HepG2 (cell line): Measurements from ENCODE around the gene C1QTNF5. TPM values are rescaled to one million over a fixed set of nuclear protein-coding genes. Genes with fewer than 3 reads are reported as not detected.

ENCODE experiments used
- ATAC-seq: fragments of 200-7000 bp; cut with Tn5 transposase; 3 replicates; pipeline ENCODE4 v1.9.1; 2020; ENCODE audit warnings: mild to moderate bottlenecking, moderate library complexity
- BruUV-seq: library from RNA; stranded (reverse); fragments of 400-500 nt; replicated peaks from 2 replicates; lab custom pipeline; 2021; lab: Mats Ljungman, UMichigan
- CTCF ChIA-PET: fragments of 300-600 bp; formaldehyde crosslinking; extraction: SDS; loops from one replicate; lab custom pipeline; 2021; ENCODE audit warnings: low total read pairs, inconsistent platforms, low intra/inter-chr PET ratio; lab: Yijun Ruan, JAX
- POLR2A ChIA-PET: fragments of 350-600 bp; sonication (Branson Sonifier 250); formaldehyde crosslinking; loops from one replicate; lab custom pipeline; 2020; ENCODE audit warnings: antibody characterized with exemption, inconsistent platforms; lab: Yijun Ruan, JAX
- DNase-seq: peaks from one replicate; pipeline ENCODE4 v3.0.0-alpha.2; 2015; ENCODE audit warnings: low spot score
- FAIRE-seq: peaks from 3 replicates; lab custom pipeline; 2011; peaks lifted over from hg19 to GRCh38; lab: Jason Lieb, UNC
- H2AFZ ChIP-seq: one replicate; pipeline ENCODE4 v1.6.1; 2011; ENCODE audit warnings: low read length, inconsistent platforms
- H3K27ac ChIP-seq: fragments of 300-600 bp; 3 replicates; pipeline ENCODE4 v1.8.0; 2011; ENCODE audit warnings: mixed run types, mild to moderate bottlenecking, mixed read lengths, low read length, inconsistent platforms; ENCODE audit not compliant: insufficient read depth; ENCODE audit errors: extremely low read length
- H3K27me3 ChIP-seq, 2 experiments: fragments of 200-600 bp in 1 of 2; 2 replicates in 1 of 2; 3 replicates in 1 of 2; pipeline versions ENCODE4 v1.6.0 to v1.8.0; 2011; ENCODE audit warnings: low read length in 2 of 2, mild to moderate bottlenecking in 2 of 2, moderate library complexity in 2 of 2, inconsistent platforms in 1 of 2; ENCODE audit not compliant: insufficient read depth in 2 of 2, control insufficient read depth in 1 of 2
- H3K36me3 ChIP-seq, 2 experiments: fragments of 200-600 bp in 1 of 2; replicated peaks in 1 of 2; 2 replicates in 1 of 2; 3 replicates in 1 of 2; pipeline versions ENCODE4 v1.5.1 to v1.8.0; 2011; ENCODE audit warnings: low read length in 2 of 2, inconsistent platforms in 1 of 2; ENCODE audit not compliant: insufficient read depth in 2 of 2, control insufficient read depth in 1 of 2
- H3K4me1 ChIP-seq: 2 replicates; pipeline ENCODE4 v1.5.1; 2012; ENCODE audit warnings: low read length, inconsistent platforms; ENCODE audit not compliant: insufficient read depth
- H3K4me2 ChIP-seq: 2 replicates; pipeline ENCODE4 v1.6.0; 2011; ENCODE audit warnings: low read depth, low read length, inconsistent platforms
- H3K4me3 ChIP-seq, 3 experiments: fragments of 200-600 bp in 1 of 3; sonication (generic), shearing (Covaris generic) in 1 of 3; replicated peaks in 1 of 3; 2 replicates each; pipeline ENCODE4 v1.5.1; 2011 to 2016; ENCODE audit warnings: low read length in 3 of 3, inconsistent platforms in 2 of 3, low read depth in 2 of 3, mild to moderate bottlenecking in 2 of 3, control low read depth in 1 of 3, mixed read lengths in 1 of 3; ENCODE audit not compliant: insufficient read depth in 1 of 3
- H3K79me2 ChIP-seq: one replicate; pipeline ENCODE4 v1.6.1; 2011; ENCODE audit warnings: low read length, inconsistent platforms; ENCODE audit not compliant: insufficient read depth
- H3K9ac ChIP-seq: 2 replicates; pipeline ENCODE4 v1.6.0; 2011; ENCODE audit warnings: mild to moderate bottlenecking, low read depth, low read length, inconsistent platforms; ENCODE audit not compliant: insufficient read depth
- H3K9me3 ChIP-seq: 2 replicates; pipeline ENCODE4 v1.5.1; 2012; ENCODE audit warnings: mild to moderate bottlenecking, low read length
- H4K20me1 ChIP-seq: 2 replicates; pipeline ENCODE4 v1.6.0; 2011; ENCODE audit warnings: inconsistent platforms, mild to moderate bottlenecking, low read length, moderate library complexity; ENCODE audit not compliant: insufficient read depth
- MYNN ChIP-seq: sonication (generic); formaldehyde crosslinking; IDR thresholded peaks from 2 replicates; pipeline ENCODE4 v1.4.0; 2020; ENCODE audit warnings: mild to moderate bottlenecking, low read depth, missing genetic modification reagents
- NR2C2 ChIP-seq: sonication (generic); formaldehyde crosslinking; IDR thresholded peaks from 2 replicates; pipeline ENCODE4 v1.4.0; 2020; ENCODE audit warnings: missing genetic modification reagents, mild to moderate bottlenecking, moderate library complexity, borderline replicate concordance
- SIX1 ChIP-seq: sonication (generic); formaldehyde crosslinking; IDR thresholded peaks from 2 replicates; pipeline ENCODE4 v1.4.0; 2020; ENCODE audit warnings: missing genetic modification reagents, borderline replicate concordance
- ZNF672 ChIP-seq: sonication (generic); formaldehyde crosslinking; IDR thresholded peaks from 2 replicates; pipeline ENCODE4 v1.8.1; 2022; ENCODE audit warnings: missing genetic modification reagents
- ZNF709 ChIP-seq: sonication (generic); formaldehyde crosslinking; IDR thresholded peaks from 2 replicates; pipeline ENCODE4 v1.5.0; 2020; ENCODE audit warnings: mild to moderate bottlenecking, missing genetic modification reagents
- WGBS: methylation state at CpG from one replicate; pipeline ENCODE4 v1.1.6; 2017; ENCODE audit warnings: low lambda C conversion rate; 5-methylcytosine and 5-hydroxymethylcytosine counted together
- in situ Hi-C: cut with HindIII; loops from 2 replicates; pipeline ENCODE4 v1.10.0; 2017; ENCODE audit warnings: low pct_unique_long_range_greater_than_20kb; ENCODE audit not compliant: extremely low pct_ligation_motif_present
- intact Hi-C: fragments of 100-400 bp; cut with micrococcal nuclease; formaldehyde crosslinking; loops from one replicate; pipeline ENCODE4 v1.10.0; 2022; ENCODE audit not compliant: unreplicated experiment
- polyA plus RNA-seq, 8 experiments: library from polyadenylated mRNA; depleted of rRNA in 3 of 8; stranded (reverse) in 7 of 8; unstranded in 1 of 8; fragments of >200 nt; fragmentation: Illumina TruSeq in 4 of 8; extraction: Trizol in 4 of 8; gene quantifications; 2 replicates each; pipeline versions ENCODE4 v1.2.1 to v1.2.3, GENCODE V29; 2011 to 2016; ENCODE audit warnings: low read depth in 4 of 8, missing spikeins in 1 of 8, mixed read lengths in 1 of 8; ENCODE audit not compliant: insufficient read depth in 1 of 8
- total RNA-seq, 5 experiments: library from RNA; depleted of rRNA; stranded (reverse); fragments of >200 nt; fragmentation: Illumina TruSeq; extraction: Trizol; gene quantifications; 2 replicates each; pipeline ENCODE4 v1.2.3, GENCODE V29; 2016; ENCODE audit warnings: low read depth in 1 of 5
- TF ChIP-seq, protein P1 (sequence below): sonication (generic); formaldehyde crosslinking; IDR thresholded peaks from 2 replicates; pipeline ENCODE4 v1.4.0; 2020; ENCODE audit warnings: missing genetic modification reagents
- TF ChIP-seq, protein P2 (sequence below): sonication (generic); formaldehyde crosslinking; IDR thresholded peaks from 2 replicates; pipeline ENCODE4 v1.5.0; 2020; ENCODE audit warnings: mild to moderate bottlenecking, missing genetic modification reagents, moderate library complexity

Gene C1QTNF5
- total and polyA plus RNA-seq, 2 of the 13 experiments (the other 11 are each of a cell fraction or from before 2014, with no cell fraction given), result 0.86 to 1.2 TPM

DNA sequence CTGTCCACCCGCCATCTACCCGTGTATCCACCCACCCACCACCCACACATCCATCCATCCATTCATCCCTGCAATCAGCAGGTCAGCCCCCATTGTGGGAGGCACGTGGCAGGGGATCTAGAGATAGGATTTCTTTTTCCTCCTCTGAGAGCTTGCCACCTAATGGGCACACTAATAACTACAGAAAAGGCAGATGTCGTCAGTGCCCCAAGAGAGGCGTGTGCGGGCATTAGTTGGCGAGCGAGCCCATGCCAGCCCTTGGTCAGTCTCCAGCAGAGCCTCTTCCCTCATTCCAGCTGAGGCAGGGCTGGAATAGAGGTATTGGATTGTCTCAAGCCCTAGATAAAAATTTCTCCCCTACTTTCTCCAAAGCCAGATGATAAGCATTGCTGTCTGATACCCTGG is 31.1 kb upstream of the C1QTNF5 start:
- no peak overlapping the region for H3K4me2 ChIP-seq
- intact Hi-C loops, result no loop called here
- no peak for ATAC-seq
- H4K20me1 ChIP-seq, result no peaks in the 10 kb centered on the region
- no peak for DNase-seq
- WGBS, result 90% methylated on average over 8 of the region's 8 CpGs
- no peaks in the 10 kb centered on the region for H3K36me3 ChIP-seq
- H3K79me2 ChIP-seq, result peaks cover 35% of the 10 kb centered on the region
- in situ Hi-C loops, result loop anchor here (5.0 kb wide), 1 partner anchor 34 kb away; no protein-coding TSS in a partner anchor
- ChIA-PET CTCF (no interaction called here), POLR2A (interaction anchor here (2.6 kb wide), 1 partner anchor 9 kb away, joined by 25 read pairs; the partner anchor contains the start of gene USP2)
- no peaks in the 10 kb centered on the region for H3K9me3 ChIP-seq
- no peak overlapping the region for H3K9ac ChIP-seq
- no peak overlapping the region for H3K4me3 ChIP-seq
- BruUV-seq, result no TSS peak
- no peak overlapping the region for H2AFZ ChIP-seq
- H3K27me3 ChIP-seq, result no peaks in the 10 kb centered on the region
- peaks cover 100% of the 10 kb centered on the region for H3K4me1 ChIP-seq
- no peak for FAIRE-seq
- H3K27ac ChIP-seq, result no peak overlapping the region
- no peak for TF ChIP-seq SIX1
- TF ChIP-seq MYNN (CRISPR knock-in tag), result no peak
- TF ChIP-seq ZNF672 (CRISPR knock-in tag), result no peak
- TF ChIP-seq, protein P1, sequence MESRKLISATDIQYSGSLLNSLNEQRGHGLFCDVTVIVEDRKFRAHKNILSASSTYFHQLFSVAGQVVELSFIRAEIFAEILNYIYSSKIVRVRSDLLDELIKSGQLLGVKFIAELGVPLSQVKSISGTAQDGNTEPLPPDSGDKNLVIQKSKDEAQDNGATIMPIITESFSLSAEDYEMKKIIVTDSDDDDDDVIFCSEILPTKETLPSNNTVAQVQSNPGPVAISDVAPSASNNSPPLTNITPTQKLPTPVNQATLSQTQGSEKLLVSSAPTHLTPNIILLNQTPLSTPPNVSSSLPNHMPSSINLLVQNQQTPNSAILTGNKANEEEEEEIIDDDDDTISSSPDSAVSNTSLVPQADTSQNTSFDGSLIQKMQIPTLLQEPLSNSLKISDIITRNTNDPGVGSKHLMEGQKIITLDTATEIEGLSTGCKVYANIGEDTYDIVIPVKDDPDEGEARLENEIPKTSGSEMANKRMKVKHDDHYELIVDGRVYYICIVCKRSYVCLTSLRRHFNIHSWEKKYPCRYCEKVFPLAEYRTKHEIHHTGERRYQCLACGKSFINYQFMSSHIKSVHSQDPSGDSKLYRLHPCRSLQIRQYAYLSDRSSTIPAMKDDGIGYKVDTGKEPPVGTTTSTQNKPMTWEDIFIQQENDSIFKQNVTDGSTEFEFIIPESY (CRISPR knock-in tag), result peak; percentile 73
- TF ChIP-seq NR2C2, result no peak
- TF ChIP-seq ZNF709, result no peak
- TF ChIP-seq, protein P2, sequence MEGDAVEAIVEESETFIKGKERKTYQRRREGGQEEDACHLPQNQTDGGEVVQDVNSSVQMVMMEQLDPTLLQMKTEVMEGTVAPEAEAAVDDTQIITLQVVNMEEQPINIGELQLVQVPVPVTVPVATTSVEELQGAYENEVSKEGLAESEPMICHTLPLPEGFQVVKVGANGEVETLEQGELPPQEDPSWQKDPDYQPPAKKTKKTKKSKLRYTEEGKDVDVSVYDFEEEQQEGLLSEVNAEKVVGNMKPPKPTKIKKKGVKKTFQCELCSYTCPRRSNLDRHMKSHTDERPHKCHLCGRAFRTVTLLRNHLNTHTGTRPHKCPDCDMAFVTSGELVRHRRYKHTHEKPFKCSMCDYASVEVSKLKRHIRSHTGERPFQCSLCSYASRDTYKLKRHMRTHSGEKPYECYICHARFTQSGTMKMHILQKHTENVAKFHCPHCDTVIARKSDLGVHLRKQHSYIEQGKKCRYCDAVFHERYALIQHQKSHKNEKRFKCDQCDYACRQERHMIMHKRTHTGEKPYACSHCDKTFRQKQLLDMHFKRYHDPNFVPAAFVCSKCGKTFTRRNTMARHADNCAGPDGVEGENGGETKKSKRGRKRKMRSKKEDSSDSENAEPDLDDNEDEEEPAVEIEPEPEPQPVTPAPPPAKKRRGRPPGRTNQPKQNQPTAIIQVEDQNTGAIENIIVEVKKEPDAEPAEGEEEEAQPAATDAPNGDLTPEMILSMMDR (CRISPR knock-in tag), result 0 out of 2 replicates have a peak, but pooled peaks have one; percentile 9
